Thyroid gland (tissue), 4 donors: ENCODE results near the gene TMEM52B. TPM values are rescaled to one million over a fixed set of nuclear protein-coding genes. Genes with fewer than 3 reads are reported as not detected.
A peak's percentile ranks its signal among the peaks of the same experiment; 100 is the strongest.
"Not testable (repeated sequence)": the region's sequence is repeated elsewhere in the genome, so short reads cannot be mapped to it uniquely, and the experiment has no call there.

ENCODE experiments used
- DNase-seq, 2 donors: peaks; one replicate each; pipeline ENCODE4 v3.0.0-alpha.2; 2019
- H3K27ac ChIP-seq, 3 donors: fragments of 200-600 bp; sonication (generic); 1 replicate in 2 of 3; 2 replicates in 1 of 3; pipeline ENCODE4 v1.5.1; 2016 to 2019; ENCODE audit warnings: mild to moderate bottlenecking in 1 of 3, moderate library complexity in 1 of 3
- H3K27me3 ChIP-seq: fragments of 200-600 bp; sonication (generic); one replicate; pipeline ENCODE4 v1.5.1; 2019
- H3K36me3 ChIP-seq, 2 donors: fragments of 200-600 bp; sonication (generic); one replicate each; pipeline ENCODE4 v1.5.1; 2016 to 2019
- H3K4me1 ChIP-seq, 2 donors: fragments of 200-600 bp; sonication (generic); one replicate each; pipeline ENCODE4 v1.5.1; 2017 to 2019
- H3K4me3 ChIP-seq, 3 donors: fragments of 200-600 bp; sonication (generic); replicated peaks in 1 of 3; 1 replicate in 2 of 3; 2 replicates in 1 of 3; pipeline ENCODE4 v1.5.1; 2016; ENCODE audit warnings: mild to moderate bottlenecking in 1 of 3
- H3K9me3 ChIP-seq: fragments of 200-600 bp; sonication (generic); one replicate; pipeline ENCODE4 v1.5.1; 2017
- POLR2A ChIP-seq, 2 donors: fragments of 450-650 bp; IDR thresholded peaks; one replicate each; pipeline ENCODE4 v1.6.1; 2017; ENCODE audit warnings: antibody characterized with exemption in 2 of 2, mild to moderate bottlenecking in 2 of 2, moderate library complexity in 1 of 2
- WGBS, 2 donors: methylation state at CpG; one replicate each; pipeline ENCODE4 v1.1.5; 2017; 5-methylcytosine and 5-hydroxymethylcytosine counted together
- intact Hi-C: fragments of 100-400 bp; cut with DNase I; formaldehyde crosslinking; loops from one replicate; pipeline ENCODE4 v1.15.1; 2023
- total RNA-seq, 4 donors: library from RNA; depleted of rRNA; stranded (reverse); fragments of >200 nt; gene quantifications; one replicate each; pipeline ENCODE4 v1.2.3, GENCODE V29; 2016
- TF ChIP-seq, protein P1 (sequence below), 6 experiments: fragments of 200-600 bp in 3 of 6; fragments of 450-650 bp in 3 of 6; sonication (generic) in 3 of 6; IDR thresholded peaks; one replicate each; pipeline ENCODE4 v1.5.1; 2016 to 2019; ENCODE audit warnings: antibody characterized with exemption in 6 of 6, mild to moderate bottlenecking in 2 of 6, inconsistent platforms in 1 of 6, moderate library complexity in 1 of 6

The TMEM52B gene
- total RNA-seq, 4 donors from 2014 or later: not detected

DNA sequence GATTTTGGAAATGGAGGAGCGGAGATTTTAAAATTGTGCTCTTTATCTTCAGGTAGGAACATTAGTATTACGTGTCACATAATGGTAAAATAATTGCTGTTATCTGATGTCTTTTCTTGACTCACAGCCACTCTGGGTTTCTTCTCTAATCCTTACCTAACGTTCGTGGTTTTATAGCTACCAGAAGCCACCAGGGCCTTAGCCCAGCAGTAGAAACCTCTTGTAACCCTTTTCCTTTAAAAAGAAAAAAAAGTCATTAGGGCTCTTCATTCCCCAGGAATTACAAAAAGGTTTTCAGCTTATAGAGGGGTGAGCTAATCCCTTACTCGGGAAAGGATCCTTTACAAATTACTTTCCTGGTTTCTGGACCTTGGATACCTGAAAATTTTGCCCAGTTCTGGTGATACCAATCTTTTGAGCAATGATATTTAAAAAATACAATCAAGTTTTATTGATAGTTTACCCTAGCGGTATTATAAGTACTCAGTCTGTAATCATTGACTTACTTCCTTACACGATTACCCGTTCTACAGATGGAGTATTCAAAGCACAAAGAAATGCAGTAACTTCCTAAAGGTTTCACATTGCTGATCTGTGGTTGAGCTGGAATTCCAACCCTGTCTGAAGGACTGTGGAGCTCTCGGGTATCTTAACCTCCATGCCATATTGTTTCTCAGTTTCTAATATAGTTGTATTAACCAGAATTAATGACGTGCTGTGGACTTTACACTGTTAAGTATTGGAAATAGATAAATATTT lies 35.5 kb downstream of the TMEM52B start:
- Histone ChIP-seq H3K4me3 (peak overlapping the region; percentile 60 to 83 (median 75)), H3K27me3 (no peaks in the 10 kb centered on the region), H3K9me3 (no peaks in the 10 kb centered on the region), H3K27ac (peak overlapping the region; percentile 99 to 100 (median 99)), H3K36me3 (peaks cover 12 to 14% of the 10 kb centered on the region in 2 donors), H3K4me1 (peaks cover 13 to 14% of the 10 kb centered on the region in 2 donors)
- TF ChIP-seq POLR2A (IDR thresholded peaks at IDR 0.05): no peak
- TF ChIP-seq, protein P1, sequence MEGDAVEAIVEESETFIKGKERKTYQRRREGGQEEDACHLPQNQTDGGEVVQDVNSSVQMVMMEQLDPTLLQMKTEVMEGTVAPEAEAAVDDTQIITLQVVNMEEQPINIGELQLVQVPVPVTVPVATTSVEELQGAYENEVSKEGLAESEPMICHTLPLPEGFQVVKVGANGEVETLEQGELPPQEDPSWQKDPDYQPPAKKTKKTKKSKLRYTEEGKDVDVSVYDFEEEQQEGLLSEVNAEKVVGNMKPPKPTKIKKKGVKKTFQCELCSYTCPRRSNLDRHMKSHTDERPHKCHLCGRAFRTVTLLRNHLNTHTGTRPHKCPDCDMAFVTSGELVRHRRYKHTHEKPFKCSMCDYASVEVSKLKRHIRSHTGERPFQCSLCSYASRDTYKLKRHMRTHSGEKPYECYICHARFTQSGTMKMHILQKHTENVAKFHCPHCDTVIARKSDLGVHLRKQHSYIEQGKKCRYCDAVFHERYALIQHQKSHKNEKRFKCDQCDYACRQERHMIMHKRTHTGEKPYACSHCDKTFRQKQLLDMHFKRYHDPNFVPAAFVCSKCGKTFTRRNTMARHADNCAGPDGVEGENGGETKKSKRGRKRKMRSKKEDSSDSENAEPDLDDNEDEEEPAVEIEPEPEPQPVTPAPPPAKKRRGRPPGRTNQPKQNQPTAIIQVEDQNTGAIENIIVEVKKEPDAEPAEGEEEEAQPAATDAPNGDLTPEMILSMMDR (IDR thresholded peaks at IDR 0.05): no peak
- intact Hi-C loops: no loop called here
- WGBS, 2 donors: 42 to 51% methylated on average over 10 of the region's 10 CpGs
- no peak for DNase-seq

GRCh38 chr12:10214895-10215267 lies 36.0 kb downstream of the TMEM52B start:
- H3K4me1 ChIP-seq: peaks cover 13 to 14% of the 10 kb centered on the region in 2 donors
- H3K27me3 ChIP-seq: no peaks in the 10 kb centered on the region
- no peaks in the 10 kb centered on the region for H3K9me3 ChIP-seq
- H3K27ac ChIP-seq: peak overlapping the region in 2 of 3 donors; percentile 99 to 100
- intact Hi-C loops: no loop called here
- TF ChIP-seq POLR2A (IDR thresholded peaks at IDR 0.05): no peak
- TF ChIP-seq, protein P1 (IDR thresholded peaks at IDR 0.05): no peak
- 75 to 80% methylated on average over 3 of the region's 3 CpGs for WGBS, 2 donors
- H3K36me3 ChIP-seq: peaks cover 17 to 19% of the 10 kb centered on the region in 2 donors
- no peak for DNase-seq
- peak overlapping the region in 1 of 3 donors; percentile 60 for H3K4me3 ChIP-seq

- no peak for DNase-seq
- 78 to 81% methylated on average over 2 of the region's 2 CpGs for WGBS, 2 donors
- Histone ChIP-seq H3K36me3 (peaks cover 22 to 25% of the 10 kb centered on the region in 2 donors), H3K4me1 (peaks cover 14 to 17% of the 10 kb centered on the region in 2 donors), H3K9me3 (no peaks in the 10 kb centered on the region), H3K27me3 (no peaks in the 10 kb centered on the region), H3K4me3 (peak overlapping the region in 1 of 3 donors; percentile 60), H3K27ac (peak overlapping the region in 2 of 3 donors; percentile 24 to 100)
- intact Hi-C loops: no loop called here
- TF ChIP-seq, protein P1 (IDR thresholded peaks at IDR 0.05): no peak
- TF ChIP-seq POLR2A (IDR thresholded peaks at IDR 0.05): no peak
These were observed 36.6 kb downstream of the TMEM52B start for GRCh38 chr12:10215436-10215835.

DNA sequence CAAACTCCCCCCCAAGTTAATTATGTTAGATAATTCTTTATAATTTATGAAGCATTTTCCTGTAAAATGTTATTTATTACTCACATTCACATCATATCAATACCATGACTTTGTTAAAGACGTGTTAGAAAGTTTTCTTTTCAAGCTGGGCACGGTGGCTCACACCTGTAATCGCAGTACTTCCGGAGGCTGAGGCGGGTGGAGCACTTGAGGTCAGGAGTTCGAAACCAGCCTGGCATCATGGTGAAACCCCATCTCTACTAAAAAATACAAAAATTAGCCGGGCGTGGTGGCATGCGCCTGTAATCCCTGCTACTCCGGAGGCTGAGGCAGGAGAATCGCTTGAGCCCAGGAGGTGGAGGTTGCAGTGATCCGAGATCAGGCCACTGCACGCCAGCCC lies 37.1 kb downstream of the TMEM52B start:
- H3K4me1 ChIP-seq: peaks cover 14 to 17% of the 10 kb centered on the region in 2 donors
- H3K27me3 ChIP-seq, DNase-seq, H3K4me3 ChIP-seq, H3K27ac ChIP-seq, intact Hi-C loops, H3K9me3 ChIP-seq: not testable (repeated sequence)
- 92% methylated on average over 13 of the region's 13 CpGs for WGBS, 2 donors
- peaks cover 27 to 30% of the 10 kb centered on the region in 2 donors for H3K36me3 ChIP-seq

- no peak overlapping the region for H3K27ac ChIP-seq
- 90 to 93% methylated on average over 6 of the region's 6 CpGs for WGBS, 2 donors
- H3K9me3 ChIP-seq: no peaks in the 10 kb centered on the region
- TF ChIP-seq POLR2A (IDR thresholded peaks at IDR 0.05): no peak
- TF ChIP-seq, protein P1 (IDR thresholded peaks at IDR 0.05): no peak
- H3K4me1 ChIP-seq: peaks cover 14% of the 10 kb centered on the region in 2 donors
- intact Hi-C loops: no loop called here
- H3K4me3 ChIP-seq: no peak overlapping the region
- H3K27me3 ChIP-seq: no peaks in the 10 kb centered on the region
- no peak for DNase-seq
- peaks cover 48 to 51% of the 10 kb centered on the region in 2 donors for H3K36me3 ChIP-seq
These were observed 39.2 kb downstream of the TMEM52B start for GRCh38 chr12:10218021-10218420.
